Right lobe of liver (tissue), 4 donors: ENCODE results near the gene NCL.

Experiments
- CTCF ChIP-seq, 4 donors: fragments of 200-600 bp in 3 of 4; fragments of 450-650 bp in 1 of 4; IDR thresholded peaks; one replicate each; pipeline versions ENCODE4 v1.5.1 to v1.8.0; 2016 to 2022; ENCODE audit warnings: antibody characterized with exemption in 4 of 4, mild to moderate bottlenecking in 2 of 4
- POLR2A ChIP-seq: fragments of 450-650 bp; IDR thresholded peaks from one replicate; pipeline ENCODE4 v1.6.1; 2017; ENCODE audit warnings: antibody characterized with exemption, mild to moderate bottlenecking
- donor health status: DM: no; HTN: no; CAD: no.
- donor health status: DM: no; HTN: no; CAD: no.
- donor health status: DM: no; HTN: yes; CAD: no.

- TF ChIP-seq CTCF (IDR thresholded peaks at IDR 0.05) (no peak), POLR2A (no peak)
Measured at GRCh38 chr2:231512222-231512621, 47.9 kb upstream of the NCL start.
